HG02852 (cell line): ENCODE results near the gene SPATA31D1.

Experiments
- ATAC-seq: cut with Tn5 transposase; IDR thresholded peaks from one replicate; pipeline ENCODE4 v1.9.1; 2021; ENCODE audit warnings: mild to moderate bottlenecking, moderate library complexity; ENCODE audit not compliant: unreplicated experiment

SPATA31D1 gene

GRCh38 chr9:82021198-82021597 lies 32.6 kb downstream of the SPATA31D1 start:
- ATAC-seq, result no peak

- ATAC-seq, result no peak
Measured at GRCh38 chr9:82022121-82022520, 33.5 kb downstream of the SPATA31D1 start.

- ATAC-seq, result no peak
Measured at GRCh38 chr9:82024908-82025307, 36.3 kb downstream of the SPATA31D1 start.

- ATAC-seq, result no peak
Measured at GRCh38 chr9:82031538-82032280, 43.1 kb downstream of the SPATA31D1 start.

- no peak for ATAC-seq
Measured at GRCh38 chr9:82034956-82035731, 46.6 kb downstream of the SPATA31D1 start.

GRCh38 chr9:82036086-82036485 lies 47.5 kb downstream of the SPATA31D1 start:
- no peak for ATAC-seq

GRCh38 chr9:82037126-82037525 lies 48.6 kb downstream of the SPATA31D1 start:
- ATAC-seq, result no peak

- ATAC-seq, result no peak
Measured at GRCh38 chr9:82038897-82039296, 50.3 kb downstream of the SPATA31D1 start.
